IPS-NIHi11 (cell line): ENCODE data around the gene MRPS15.
A peak's percentile ranks its signal among the peaks of the same experiment; 100 is the strongest.
"Not testable (repeated sequence)": the region's sequence is repeated elsewhere in the genome, so short reads cannot be mapped to it uniquely, and the experiment has no call there.

Experiments used
- DNase-seq: peaks from one replicate; pipeline ENCODE4 v3.0.0; 2012; ENCODE audit warnings: mixed read lengths, low spot score

Gene MRPS15

GRCh38 chr1:36482724-36483388 lies 18.7 kb upstream of the MRPS15 start, which contains the start of gene CSF3R:
Gene CSF3R (minus strand): TSS chr1:36482913. CDS start chr1:36479496, 3,417 bp downstream.
- no peak for DNase-seq

GRCh38 chr1:36481771-36482723 lies 17.9 kb upstream of the MRPS15 start:
- DNase-seq = no peak

GRCh38 chr1:36481091-36481490 lies 16.9 kb upstream of the MRPS15 start:
- DNase-seq = no peak

- no peak for DNase-seq
Measured at GRCh38 chr1:36480161-36480560, 16.0 kb upstream of the MRPS15 start.

GRCh38 chr1:36479505-36480051 lies 15.4 kb upstream of the MRPS15 start:
- no peak for DNase-seq

- not testable (repeated sequence) for DNase-seq
Measured at GRCh38 chr1:36477615-36478014, 13.4 kb upstream of the MRPS15 start.

- no peak for DNase-seq
Measured at GRCh38 chr1:36476945-36477344, 12.8 kb upstream of the MRPS15 start.

- DNase-seq = no peak
Measured at GRCh38 chr1:36475910-36476604, 11.9 kb upstream of the MRPS15 start.

GRCh38 chr1:36475341-36475740 lies 11.2 kb upstream of the MRPS15 start:
- DNase-seq = no peak

- DNase-seq = no peak
Measured at GRCh38 chr1:36472656-36473055, 8.5 kb upstream of the MRPS15 start.

- DNase-seq = no peak
Measured at GRCh38 chr1:36471830-36472641, 7.9 kb upstream of the MRPS15 start.

- DNase-seq = no peak
Measured at GRCh38 chr1:36469163-36469562, 5.0 kb upstream of the MRPS15 start.

- no peak for DNase-seq
Measured at GRCh38 chr1:36467700-36468455, 3.7 kb upstream of the MRPS15 start.

GRCh38 chr1:36467027-36467410 lies 2.8 kb upstream of the MRPS15 start:
- DNase-seq = no peak

- no peak for DNase-seq
Measured at GRCh38 chr1:36466370-36467026, 2.3 kb upstream of the MRPS15 start.

GRCh38 chr1:36465731-36466369 lies 1.7 kb upstream of the MRPS15 start:
- no peak for DNase-seq

GRCh38 chr1:36464605-36465393 lies 615 bp upstream of the MRPS15 start:
- DNase-seq = peak; percentile 69

GRCh38 chr1:36463463-36463802 lies 751 bp downstream of the MRPS15 start:
- DNase-seq = peak; percentile 44

GRCh38 chr1:36458910-36459309 lies 5.3 kb downstream of the MRPS15 start:
- no peak for DNase-seq
